ENCODE results near the gene SNX9.
A peak's percentile ranks its signal among the peaks of the same experiment; 100 is the strongest.

The SNX9 gene

GRCh38 chr6:157812425-157813171, 10.4 kb upstream of the SNX9 start:
- Histone ChIP-seq H4K8ac (ENCODE audit: low read length) (no peak overlapping the region), H2BK15ac (ENCODE audit: low read depth, poor library complexity, severe bottlenecking) (no peak overlapping the region), H3K27me3 (ENCODE audit: control insufficient read depth in 1 of 2, insufficient read depth in 1 of 2, low read length in 2 of 2) (no peaks in the 10 kb centered on the region), H3K4me1 (ENCODE audit: control insufficient read depth, insufficient read depth, low read depth, low read length) (peaks cover 4% of the 10 kb centered on the region), H3K9ac (ENCODE audit: low read length) (peak overlapping the region; percentile 92), H3K4me3 (ENCODE audit: insufficient read depth in 1 of 2, low read depth in 1 of 2, low read length in 2 of 2) (no peak overlapping the region), H3K4me2 (ENCODE audit: low read length, poor library complexity, severe bottlenecking) (no peak overlapping the region), H3K9me3 (ENCODE audit: control insufficient read depth, low read length) (peaks cover 9% of the 10 kb centered on the region), H2BK12ac (ENCODE audit: low read length in 2 of 2) (no peak overlapping the region), H2BK5ac (ENCODE audit: low read depth, low read length, poor library complexity, severe bottlenecking) (no peak overlapping the region), H3K79me1 (replicated peaks; ENCODE audit: low read length, poor library complexity, severe bottlenecking) (no peaks in the 10 kb centered on the region), H3K14ac (ENCODE audit: low read length in 2 of 2) (no peak overlapping the region), H2AFZ (ENCODE audit: low read depth, low read length) (no peak overlapping the region), H3K18ac (ENCODE audit: low read depth in 1 of 2, low read length in 2 of 2) (no peak overlapping the region), H2AK5ac (ENCODE audit: low read length, severe bottlenecking) (no peak overlapping the region), H3K27ac (ENCODE audit: low read length, poor library complexity, severe bottlenecking) (no peak overlapping the region), H3K23ac (ENCODE audit: low read length in 2 of 2) (no peak overlapping the region), H4K91ac (ENCODE audit: low read length) (no peak overlapping the region), H3K4ac (ENCODE audit: low read depth in 1 of 2, low read length in 2 of 2) (no peak overlapping the region), H3K36me3 (ENCODE audit: control insufficient read depth in 1 of 2, insufficient read depth in 2 of 2, low read depth in 1 of 2, low read length in 2 of 2) (no peaks in the 10 kb centered on the region), H2BK120ac (ENCODE audit: low read depth, low read length) (no peak overlapping the region)
- no peak for DNase-seq

GRCh38 chr6:157813191-157813590, 9.9 kb upstream of the SNX9 start:
- H3K36me3 ChIP-seq (ENCODE audit: control insufficient read depth in 1 of 2, insufficient read depth in 2 of 2, low read depth in 1 of 2, low read length in 2 of 2) = no peaks in the 10 kb centered on the region
- peak overlapping the region; percentile 92 for H3K9ac ChIP-seq (ENCODE audit: low read length)
- peaks cover 9% of the 10 kb centered on the region for H3K9me3 ChIP-seq (ENCODE audit: control insufficient read depth, low read length)
- peaks cover 4% of the 10 kb centered on the region for H3K4me1 ChIP-seq (ENCODE audit: control insufficient read depth, insufficient read depth, low read depth, low read length)
- peak overlapping the region; percentile 56 for H2AFZ ChIP-seq (ENCODE audit: low read depth, low read length)
- H2BK5ac ChIP-seq (ENCODE audit: low read depth, low read length, poor library complexity, severe bottlenecking) = no peak overlapping the region
- no peak overlapping the region for H2BK120ac ChIP-seq (ENCODE audit: low read depth, low read length)
- no peak overlapping the region for H3K27ac ChIP-seq (ENCODE audit: low read length, poor library complexity, severe bottlenecking)
- peak overlapping the region; percentile 30 for H2BK15ac ChIP-seq (ENCODE audit: low read depth, poor library complexity, severe bottlenecking)
- no peak overlapping the region for H2AK5ac ChIP-seq (ENCODE audit: low read length, severe bottlenecking)
- H3K79me1 ChIP-seq (replicated peaks; ENCODE audit: low read length, poor library complexity, severe bottlenecking) = no peaks in the 10 kb centered on the region
- H4K91ac ChIP-seq (ENCODE audit: low read length) = no peak overlapping the region
- H3K4me2 ChIP-seq (ENCODE audit: low read length, poor library complexity, severe bottlenecking) = no peak overlapping the region
- H3K14ac ChIP-seq (ENCODE audit: low read length in 2 of 2) = no peak overlapping the region
- DNase-seq = no peak
- peak overlapping the region; percentile 52 for H4K8ac ChIP-seq (ENCODE audit: low read length)
- peak overlapping the region in 1 of 2 experiments; percentile 38 for H3K4me3 ChIP-seq (ENCODE audit: insufficient read depth in 1 of 2, low read depth in 1 of 2, low read length in 2 of 2)
- H3K23ac ChIP-seq (ENCODE audit: low read length in 2 of 2) = no peak overlapping the region
- no peaks in the 10 kb centered on the region for H3K27me3 ChIP-seq (ENCODE audit: control insufficient read depth in 1 of 2, insufficient read depth in 1 of 2, low read length in 2 of 2)
- 92% methylated on average over 5 of the region's 5 CpGs for WGBS
- peak overlapping the region; percentile 11 to 35 for H3K4ac ChIP-seq (ENCODE audit: low read depth in 1 of 2, low read length in 2 of 2)
- H3K18ac ChIP-seq (ENCODE audit: low read depth in 1 of 2, low read length in 2 of 2) = peak overlapping the region in 1 of 2 experiments; percentile 68
- H2BK12ac ChIP-seq (ENCODE audit: low read length in 2 of 2) = no peak overlapping the region

- Histone ChIP-seq H2BK5ac (ENCODE audit: low read depth, low read length, poor library complexity, severe bottlenecking) (no peak overlapping the region), H3K4ac (ENCODE audit: low read depth in 1 of 2, low read length in 2 of 2) (no peak overlapping the region), H3K27ac (ENCODE audit: low read length, poor library complexity, severe bottlenecking) (no peak overlapping the region), H3K4me3 (ENCODE audit: insufficient read depth in 1 of 2, low read depth in 1 of 2, low read length in 2 of 2) (peak overlapping the region in 1 of 2 experiments; percentile 38), H2AFZ (ENCODE audit: low read depth, low read length) (no peak overlapping the region), H3K9ac (ENCODE audit: low read length) (peak overlapping the region; percentile 92), H3K27me3 (ENCODE audit: control insufficient read depth in 1 of 2, insufficient read depth in 1 of 2, low read length in 2 of 2) (no peaks in the 10 kb centered on the region), H4K91ac (ENCODE audit: low read length) (no peak overlapping the region), H3K36me3 (ENCODE audit: control insufficient read depth in 1 of 2, insufficient read depth in 2 of 2, low read depth in 1 of 2, low read length in 2 of 2) (no peaks in the 10 kb centered on the region), H2BK12ac (ENCODE audit: low read length in 2 of 2) (no peak overlapping the region), H3K23ac (ENCODE audit: low read length in 2 of 2) (no peak overlapping the region), H4K8ac (ENCODE audit: low read length) (no peak overlapping the region), H2BK15ac (ENCODE audit: low read depth, poor library complexity, severe bottlenecking) (no peak overlapping the region), H2BK120ac (ENCODE audit: low read depth, low read length) (no peak overlapping the region), H3K14ac (ENCODE audit: low read length in 2 of 2) (no peak overlapping the region), H3K4me1 (ENCODE audit: control insufficient read depth, insufficient read depth, low read depth, low read length) (peaks cover 4% of the 10 kb centered on the region), H3K9me3 (ENCODE audit: control insufficient read depth, low read length) (peaks cover 3% of the 10 kb centered on the region), H3K18ac (ENCODE audit: low read depth in 1 of 2, low read length in 2 of 2) (no peak overlapping the region), H3K79me1 (replicated peaks; ENCODE audit: low read length, poor library complexity, severe bottlenecking) (no peaks in the 10 kb centered on the region), H3K4me2 (ENCODE audit: low read length, poor library complexity, severe bottlenecking) (no peak overlapping the region), H2AK5ac (ENCODE audit: low read length, severe bottlenecking) (no peak overlapping the region)
- 73% methylated on average over 5 of the region's 5 CpGs for WGBS
- peak; percentile 37 for DNase-seq
Measured at GRCh38 chr6:157813750-157814455, 9.1 kb upstream of the SNX9 start.

- H3K4me3 ChIP-seq (ENCODE audit: insufficient read depth in 1 of 2, low read depth in 1 of 2, low read length in 2 of 2) = no peak overlapping the region
- no peaks in the 10 kb centered on the region for H3K27me3 ChIP-seq (ENCODE audit: control insufficient read depth in 1 of 2, insufficient read depth in 1 of 2, low read length in 2 of 2)
- peaks cover 4% of the 10 kb centered on the region for H3K4me1 ChIP-seq (ENCODE audit: control insufficient read depth, insufficient read depth, low read depth, low read length)
- no peaks in the 10 kb centered on the region for H3K36me3 ChIP-seq (ENCODE audit: control insufficient read depth in 1 of 2, insufficient read depth in 2 of 2, low read depth in 1 of 2, low read length in 2 of 2)
- H2AK5ac ChIP-seq (ENCODE audit: low read length, severe bottlenecking) = no peak overlapping the region
- H3K18ac ChIP-seq (ENCODE audit: low read depth in 1 of 2, low read length in 2 of 2) = no peak overlapping the region
- H3K9me3 ChIP-seq (ENCODE audit: control insufficient read depth, low read length) = no peaks in the 10 kb centered on the region
- H3K9ac ChIP-seq (ENCODE audit: low read length) = peak overlapping the region; percentile 92
- no peak overlapping the region for H2BK15ac ChIP-seq (ENCODE audit: low read depth, poor library complexity, severe bottlenecking)
- H3K14ac ChIP-seq (ENCODE audit: low read length in 2 of 2) = no peak overlapping the region
- no peak overlapping the region for H2BK12ac ChIP-seq (ENCODE audit: low read length in 2 of 2)
- no peak overlapping the region for H4K91ac ChIP-seq (ENCODE audit: low read length)
- WGBS = 100% methylated on average over 1 of the region's 4 CpGs
- H3K27ac ChIP-seq (ENCODE audit: low read length, poor library complexity, severe bottlenecking) = no peak overlapping the region
- H3K4ac ChIP-seq (ENCODE audit: low read depth in 1 of 2, low read length in 2 of 2) = no peak overlapping the region
- DNase-seq = no peak
- no peak overlapping the region for H3K23ac ChIP-seq (ENCODE audit: low read length in 2 of 2)
- no peak overlapping the region for H3K4me2 ChIP-seq (ENCODE audit: low read length, poor library complexity, severe bottlenecking)
- no peak overlapping the region for H2BK5ac ChIP-seq (ENCODE audit: low read depth, low read length, poor library complexity, severe bottlenecking)
- H3K79me1 ChIP-seq (replicated peaks; ENCODE audit: low read length, poor library complexity, severe bottlenecking) = no peaks in the 10 kb centered on the region
- no peak overlapping the region for H4K8ac ChIP-seq (ENCODE audit: low read length)
- H2AFZ ChIP-seq (ENCODE audit: low read depth, low read length) = no peak overlapping the region
- no peak overlapping the region for H2BK120ac ChIP-seq (ENCODE audit: low read depth, low read length)
Measured at GRCh38 chr6:157814883-157815282, 8.2 kb upstream of the SNX9 start.
